Tongue (tissue), 2 donors: ENCODE measurements around the gene CCSER2. TPM values are rescaled to one million over a fixed set of nuclear protein-coding genes. Genes with fewer than 3 reads are reported as not detected.
"Not testable (repeated sequence)": the region's sequence is repeated elsewhere in the genome, so short reads cannot be mapped to it uniquely, and the experiment has no call there.

Source experiments
- DNase-seq: peaks from one replicate; pipeline ENCODE4 v3.0.0-alpha.2; 2015
- total RNA-seq: library from RNA; depleted of rRNA; stranded (reverse); fragments of >200 nt; gene quantifications from one replicate; pipeline ENCODE4 v1.2.3, GENCODE V29; 2014

CCSER2 gene
- total RNA-seq, 1 donor from 2014 or later = 67.2 TPM

DNA sequence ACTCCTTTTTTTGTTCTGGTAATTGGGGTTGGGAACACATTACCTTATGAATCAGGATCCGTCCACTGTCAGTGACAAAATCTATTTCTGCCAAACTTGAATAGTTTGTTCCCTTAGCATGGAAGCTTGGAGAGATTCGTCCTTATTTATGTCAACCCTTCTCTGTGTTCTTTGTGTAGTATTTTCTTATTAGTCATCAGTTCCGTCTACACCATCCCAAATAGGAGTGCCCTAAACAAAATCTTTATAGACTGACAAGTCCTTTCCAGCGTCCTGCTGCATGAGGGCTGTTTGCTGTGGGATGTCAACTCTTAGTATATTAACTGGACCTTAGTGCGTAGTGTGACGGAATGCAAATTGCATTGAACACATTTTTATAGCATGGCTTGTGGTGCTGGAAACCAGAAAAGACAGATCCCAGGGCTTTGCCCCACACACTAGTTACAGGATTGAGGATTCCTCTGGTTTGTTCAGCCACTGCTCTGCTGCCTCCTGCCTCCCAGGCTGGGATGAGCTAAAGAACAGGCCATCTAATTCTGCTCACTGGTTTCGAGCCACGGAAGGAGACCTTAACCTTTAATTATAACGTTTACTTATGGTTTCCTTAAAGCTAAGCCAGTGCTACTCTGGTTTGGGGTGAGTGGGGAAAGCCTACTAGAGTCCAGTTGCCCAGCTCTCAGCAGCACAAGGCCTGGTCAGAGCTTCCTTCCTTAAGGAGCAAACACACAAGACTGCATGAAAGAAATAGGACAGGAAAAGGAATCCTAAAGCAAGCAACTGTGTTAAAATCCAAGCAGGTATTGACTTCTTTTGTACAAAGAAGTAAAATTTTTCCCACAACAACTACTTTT, 194.4 kb downstream of the CCSER2 start:
- no peak for DNase-seq

DNA sequence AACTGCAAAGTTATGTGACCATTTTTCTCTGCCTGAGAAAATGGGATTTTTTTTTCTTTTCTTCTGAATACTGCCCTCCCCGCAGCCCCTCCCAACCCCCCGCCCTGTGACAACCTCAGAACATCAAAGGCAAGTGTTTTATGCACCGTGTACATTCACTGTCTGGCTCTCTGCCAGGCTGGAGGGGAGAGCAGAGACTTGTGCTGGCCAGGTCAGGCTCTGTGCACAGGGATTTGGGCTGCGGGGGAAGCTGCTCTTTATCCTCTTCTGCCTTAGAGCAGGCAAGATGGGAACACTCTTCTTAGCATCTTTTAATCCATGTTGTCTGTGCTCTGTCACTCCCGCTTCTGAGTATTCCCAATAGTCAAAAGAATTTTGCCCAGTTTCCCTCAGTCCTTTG, 195.1 kb downstream of the CCSER2 start:
- no peak for DNase-seq

DNA sequence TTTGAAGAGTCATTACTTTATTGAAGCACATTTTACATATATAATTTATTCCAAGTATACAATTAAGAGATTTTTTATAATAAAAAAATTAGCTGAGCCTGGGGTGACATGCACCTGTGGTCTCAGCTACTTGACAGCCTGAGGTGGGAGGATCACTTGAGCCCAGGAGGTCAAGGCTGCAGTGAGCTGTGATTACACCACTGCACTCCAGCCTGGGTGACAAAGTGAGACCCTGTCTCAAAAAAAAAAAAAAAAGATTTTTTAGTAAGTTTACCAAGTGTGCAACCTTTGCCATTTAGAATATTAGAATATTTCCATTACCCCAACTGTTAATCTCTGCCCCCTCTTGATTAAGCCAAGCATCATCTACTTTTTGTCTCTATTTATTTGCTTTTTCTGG, 196.0 kb downstream of the CCSER2 start:
- DNase-seq = no peak

DNA sequence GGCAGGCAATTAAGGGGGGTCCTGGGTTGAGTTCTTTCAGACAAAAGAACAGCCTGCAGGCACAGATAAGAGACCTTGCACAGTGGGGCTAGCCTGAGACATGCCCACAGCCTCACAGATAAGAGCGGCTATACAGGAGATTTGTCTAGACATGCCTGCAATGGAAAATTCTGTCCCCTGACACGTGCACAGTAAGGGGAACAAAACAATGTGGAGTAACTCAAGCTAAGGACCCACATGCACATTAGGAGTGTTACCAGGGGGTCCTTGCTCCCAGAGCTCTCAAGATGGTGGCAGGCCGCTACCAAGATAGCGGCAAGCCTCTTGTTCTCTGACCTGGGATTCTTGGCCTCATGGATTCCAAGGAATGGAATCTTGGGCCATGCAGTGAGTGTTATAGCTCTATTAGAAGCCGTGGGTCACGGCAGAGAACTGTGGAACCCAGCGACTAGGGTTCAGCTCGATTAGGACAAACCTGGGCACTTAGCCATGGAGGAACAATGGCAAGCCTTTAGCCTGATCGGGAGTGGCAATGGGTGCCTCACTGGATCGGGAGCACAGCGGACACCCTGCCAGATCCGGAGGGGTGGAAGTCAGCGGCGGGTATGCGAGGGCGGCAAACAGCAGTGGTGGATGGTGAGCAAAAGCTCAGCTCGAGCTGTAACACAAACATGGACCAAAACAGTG, 196.9 kb downstream of the CCSER2 start:
- no peak for DNase-seq

DNA sequence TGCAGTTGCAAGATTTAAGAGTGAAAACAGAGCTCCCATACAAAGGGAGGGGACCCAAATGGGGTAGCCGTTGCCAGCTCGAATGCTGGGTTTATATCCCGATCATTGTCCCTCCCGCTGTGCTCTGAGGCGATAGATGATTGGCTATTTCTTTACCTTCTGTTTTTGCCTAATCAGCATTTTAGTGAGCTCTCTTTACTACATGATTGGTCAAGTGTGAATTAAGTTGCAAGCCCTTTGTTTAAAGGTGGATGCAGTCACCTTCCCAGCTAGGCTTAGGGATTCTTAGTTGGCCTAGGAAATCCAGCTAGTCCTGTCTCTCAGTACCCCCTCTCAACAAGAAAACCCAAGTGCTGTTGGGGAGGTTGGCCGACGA, 197.4 kb downstream of the CCSER2 start:
- not testable (repeated sequence) for DNase-seq

DNA sequence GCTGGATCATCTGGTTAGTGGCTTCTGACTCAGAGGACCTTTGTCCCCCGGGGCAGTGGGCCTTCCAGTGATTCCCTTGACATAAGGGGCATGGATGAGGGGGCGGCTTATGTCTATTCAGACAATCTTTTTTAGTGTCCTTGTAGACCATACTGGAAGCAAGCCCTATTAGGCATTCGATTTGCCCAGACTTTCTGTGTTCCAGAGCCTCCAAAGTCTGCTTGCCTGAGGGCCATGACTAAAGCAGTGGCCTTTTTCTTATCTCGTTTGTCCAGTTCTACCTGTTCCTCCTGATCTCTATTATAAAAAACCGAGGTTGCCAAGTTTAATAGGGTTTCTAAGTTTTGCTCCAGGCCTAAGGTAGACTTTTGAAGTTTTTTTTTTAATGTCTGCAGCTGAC, 199.0 kb downstream of the CCSER2 start:
- DNase-seq = not testable (repeated sequence)

DNA sequence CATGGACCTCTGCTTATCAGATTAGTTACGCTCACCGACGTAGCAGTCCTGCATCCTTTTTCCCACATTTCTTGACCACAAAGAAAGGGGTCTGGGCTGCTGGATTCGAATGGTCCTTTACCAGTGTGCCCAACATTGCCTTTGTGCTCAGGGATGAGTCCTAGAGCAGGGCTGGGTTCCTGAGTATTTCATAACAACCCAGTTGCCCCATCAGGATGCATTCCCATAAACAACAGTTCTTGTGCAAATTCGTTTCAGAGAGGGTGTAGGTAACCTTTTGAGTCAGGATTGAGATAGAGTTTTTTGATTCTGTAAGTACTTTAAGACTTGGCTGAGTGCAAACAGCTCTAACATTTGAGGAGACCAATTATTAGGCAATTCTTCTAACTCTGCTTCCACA, 200.1 kb downstream of the CCSER2 start:
- not testable (repeated sequence) for DNase-seq

DNA sequence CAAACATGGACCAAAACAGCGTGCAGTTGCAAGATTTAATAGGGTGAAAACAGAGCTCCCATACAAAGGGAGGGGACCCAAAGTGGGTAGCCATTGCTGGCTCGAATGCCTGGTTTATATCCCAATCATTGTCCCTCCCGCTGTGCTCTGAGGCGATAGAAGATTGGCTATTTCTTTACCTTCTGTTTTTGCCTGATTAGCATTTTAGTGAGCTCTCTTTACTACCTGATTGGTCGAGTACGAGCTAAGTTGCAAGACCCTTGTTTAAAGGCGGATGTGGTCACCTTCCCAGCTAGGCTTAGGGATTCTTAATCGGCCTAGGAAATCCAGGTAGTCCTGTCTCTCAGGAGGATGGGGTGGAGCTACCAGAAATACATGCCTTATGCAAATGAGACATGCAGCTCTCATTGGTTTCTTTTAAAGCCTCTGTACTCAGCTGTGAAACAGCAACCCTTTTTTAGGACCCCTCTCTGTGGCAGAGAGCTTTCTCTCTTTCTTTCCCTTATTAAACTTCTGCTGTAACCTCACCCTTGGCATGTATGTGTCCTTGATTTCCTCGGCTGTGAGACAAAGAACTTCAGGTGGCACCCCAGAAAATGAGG, 202.4 kb downstream of the CCSER2 start:
- no peak for DNase-seq

DNA sequence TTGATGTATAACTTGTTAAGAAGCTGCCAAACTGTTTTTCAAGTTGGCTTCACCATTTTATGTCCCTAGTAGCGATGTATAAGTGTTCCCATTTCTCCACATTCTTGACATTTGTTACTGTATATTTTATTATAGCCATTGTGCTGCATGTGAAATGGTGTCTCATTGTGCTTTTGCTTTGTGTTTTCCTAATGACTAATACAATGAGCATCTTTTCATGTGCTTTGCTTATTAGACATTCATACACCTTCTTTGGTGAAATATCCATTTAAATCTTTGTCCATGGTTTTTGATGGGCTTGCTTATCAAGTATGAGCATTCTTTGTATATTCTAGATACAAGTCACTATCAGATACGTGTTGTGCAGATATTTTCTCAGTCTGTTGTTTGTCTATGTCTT, 203.0 kb downstream of the CCSER2 start:
- DNase-seq = no peak

DNA sequence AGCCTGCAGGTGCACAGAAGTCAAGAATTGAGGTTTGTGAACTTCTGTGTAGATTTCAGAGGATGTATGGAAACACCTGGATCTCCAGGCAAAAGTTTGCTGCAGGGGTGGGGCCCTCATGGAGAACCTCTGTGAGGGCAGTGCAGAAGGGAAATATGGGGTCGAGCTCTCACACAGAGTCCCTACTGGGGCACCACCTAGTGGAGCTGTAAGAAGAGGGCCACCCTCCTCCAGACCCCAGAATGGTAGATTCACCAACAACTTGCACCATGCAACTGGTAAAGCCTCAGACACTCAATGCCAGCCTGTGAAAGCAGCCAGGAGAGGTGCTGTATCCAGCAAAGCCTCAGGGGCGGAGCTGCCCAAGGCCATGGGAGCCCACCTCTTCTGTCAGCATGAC, 205.8 kb downstream of the CCSER2 start:
- no peak for DNase-seq

DNA sequence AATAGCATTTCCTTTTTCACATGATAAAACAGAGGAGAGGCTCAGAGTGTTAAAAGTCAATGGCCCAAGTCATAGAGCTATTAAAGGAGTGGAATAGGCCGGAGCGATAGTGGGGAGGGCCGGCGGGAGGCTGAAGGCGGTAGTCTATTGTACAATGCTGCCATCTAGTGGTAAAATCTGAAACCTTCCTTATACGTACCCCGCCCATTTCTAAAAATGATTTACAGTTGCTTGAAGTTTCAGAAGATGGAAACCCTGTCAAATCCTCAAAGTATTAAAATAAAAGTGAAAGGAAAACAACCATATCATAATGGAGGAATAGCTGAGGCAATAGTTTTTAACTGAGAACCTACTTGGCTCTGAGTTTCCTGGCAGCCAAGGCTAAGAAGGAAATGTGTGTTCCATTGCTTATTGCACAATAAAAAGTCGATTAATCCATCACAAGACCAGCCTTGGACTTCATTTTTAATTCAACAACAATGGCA, 209.1 kb downstream of the CCSER2 start:
- DNase-seq = peak; percentile 86

DNA sequence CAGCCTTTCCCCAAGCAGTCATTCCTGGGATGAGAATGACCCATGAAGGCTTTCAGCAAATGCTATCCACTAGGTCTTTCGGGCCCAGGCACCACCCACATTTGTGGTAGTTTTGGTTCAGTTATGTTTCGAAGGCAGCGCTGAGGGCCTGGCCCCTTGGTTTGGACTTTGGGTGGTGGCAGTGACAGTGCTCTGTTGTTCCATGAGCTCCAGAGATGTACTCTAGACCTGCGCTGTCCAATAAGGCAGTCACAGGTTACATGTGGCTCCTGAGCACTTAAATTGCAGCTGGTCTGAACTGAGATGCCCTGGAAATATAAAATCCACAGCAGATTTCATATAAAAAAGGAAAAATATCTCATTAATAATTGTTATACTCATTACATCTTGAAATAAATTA, 209.6 kb downstream of the CCSER2 start:
- no peak for DNase-seq

DNA sequence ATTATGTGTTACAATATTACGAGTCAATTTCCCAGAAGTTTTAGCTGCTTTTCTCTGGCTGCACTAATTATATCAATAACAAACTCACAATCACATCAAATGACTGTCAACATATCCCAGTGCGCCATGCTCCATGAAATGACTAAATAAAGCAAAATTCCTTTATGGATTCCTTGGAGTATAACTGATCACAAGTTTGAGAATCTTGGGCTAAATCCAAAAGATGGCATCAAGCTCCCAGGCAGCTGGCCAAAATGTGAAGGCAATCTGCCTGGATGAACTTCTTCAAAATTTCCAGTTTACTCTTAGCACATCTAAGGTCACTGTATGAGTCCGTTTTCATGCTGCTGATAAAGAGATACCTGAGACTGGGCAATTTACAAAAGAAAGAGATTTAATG, 210.8 kb downstream of the CCSER2 start:
- no peak for DNase-seq

DNA sequence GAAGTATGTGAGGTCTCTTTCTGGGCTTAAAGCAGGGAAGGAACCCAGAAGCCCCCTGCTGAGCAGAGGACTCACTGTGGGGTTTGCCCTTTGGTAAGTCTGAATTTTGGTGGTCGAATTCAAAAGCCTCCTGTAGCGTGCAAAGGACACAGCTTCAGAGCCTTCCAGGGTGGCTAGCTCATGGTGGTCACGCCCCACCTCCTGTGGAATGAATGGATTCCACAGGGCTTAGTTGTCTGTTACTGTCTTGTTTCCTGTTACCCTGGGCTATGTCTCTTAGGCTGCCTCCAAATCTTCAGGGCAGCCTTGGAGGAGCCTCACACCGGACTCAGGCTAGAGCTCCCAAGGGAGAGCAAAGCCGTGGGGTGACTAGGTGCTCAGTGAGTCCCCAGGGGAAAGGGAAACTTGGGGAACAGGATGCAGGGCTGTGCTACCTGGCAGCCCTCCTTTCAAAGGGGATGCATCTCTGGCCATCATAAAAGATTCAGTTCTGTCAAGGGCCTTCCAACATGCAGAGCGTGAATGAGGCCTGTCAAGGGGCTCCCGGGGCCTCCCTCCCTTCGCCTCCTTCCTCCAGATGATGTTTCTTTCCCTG, 211.7 kb downstream of the CCSER2 start:
- DNase-seq = no peak

DNA sequence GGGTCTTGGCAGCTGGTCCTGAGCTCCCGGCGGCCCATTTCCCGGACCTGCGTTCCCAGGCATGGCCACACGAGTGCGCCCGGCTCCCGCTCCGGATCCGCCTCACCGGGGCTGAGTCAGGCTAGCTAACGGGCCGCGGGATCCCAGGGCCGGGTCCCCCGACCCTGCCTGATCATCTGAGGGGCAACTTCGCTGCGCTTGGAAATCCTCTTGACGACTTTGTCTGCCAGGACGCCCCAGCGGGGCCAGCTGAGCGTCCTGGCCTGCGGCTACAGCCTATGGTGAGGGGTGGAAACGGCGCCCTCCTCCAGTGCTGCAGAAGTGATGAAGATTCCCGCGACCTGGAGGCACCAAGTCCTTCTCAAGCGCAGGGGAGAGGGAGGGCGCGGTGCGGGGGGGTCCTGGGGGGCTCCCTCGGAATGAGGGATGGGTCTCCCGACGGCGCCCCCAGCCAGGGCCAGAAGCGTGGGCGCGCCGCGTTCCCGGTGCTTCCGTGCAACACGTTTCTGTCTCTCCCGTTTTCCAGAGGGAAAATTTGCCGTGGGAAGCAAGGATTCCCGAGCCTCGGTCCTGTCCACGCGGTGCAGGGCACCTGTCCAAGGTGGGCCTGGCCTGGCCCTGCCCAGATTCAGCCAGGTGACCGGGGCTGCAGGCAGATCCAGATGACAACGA, 212.4 kb downstream of the CCSER2 start:
- DNase-seq = peak; percentile 71

DNA sequence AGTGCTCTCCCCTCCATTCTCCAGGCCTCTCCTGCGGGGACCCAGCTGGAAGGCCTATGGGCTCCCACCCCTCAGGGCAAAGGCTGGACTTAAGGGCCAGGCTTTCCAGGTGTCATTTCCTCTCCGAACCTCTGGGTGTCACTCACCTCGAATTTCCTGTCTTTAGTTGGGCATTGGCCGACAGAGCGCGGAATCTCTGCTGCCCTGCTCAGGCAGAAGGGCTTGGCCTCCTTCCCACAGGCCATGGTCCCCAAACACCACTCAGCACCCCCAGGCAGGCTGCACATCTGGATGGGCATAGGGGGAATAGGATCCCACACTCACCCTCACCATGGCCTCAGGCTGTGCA, 212.9 kb downstream of the CCSER2 start:
- no peak for DNase-seq

DNA sequence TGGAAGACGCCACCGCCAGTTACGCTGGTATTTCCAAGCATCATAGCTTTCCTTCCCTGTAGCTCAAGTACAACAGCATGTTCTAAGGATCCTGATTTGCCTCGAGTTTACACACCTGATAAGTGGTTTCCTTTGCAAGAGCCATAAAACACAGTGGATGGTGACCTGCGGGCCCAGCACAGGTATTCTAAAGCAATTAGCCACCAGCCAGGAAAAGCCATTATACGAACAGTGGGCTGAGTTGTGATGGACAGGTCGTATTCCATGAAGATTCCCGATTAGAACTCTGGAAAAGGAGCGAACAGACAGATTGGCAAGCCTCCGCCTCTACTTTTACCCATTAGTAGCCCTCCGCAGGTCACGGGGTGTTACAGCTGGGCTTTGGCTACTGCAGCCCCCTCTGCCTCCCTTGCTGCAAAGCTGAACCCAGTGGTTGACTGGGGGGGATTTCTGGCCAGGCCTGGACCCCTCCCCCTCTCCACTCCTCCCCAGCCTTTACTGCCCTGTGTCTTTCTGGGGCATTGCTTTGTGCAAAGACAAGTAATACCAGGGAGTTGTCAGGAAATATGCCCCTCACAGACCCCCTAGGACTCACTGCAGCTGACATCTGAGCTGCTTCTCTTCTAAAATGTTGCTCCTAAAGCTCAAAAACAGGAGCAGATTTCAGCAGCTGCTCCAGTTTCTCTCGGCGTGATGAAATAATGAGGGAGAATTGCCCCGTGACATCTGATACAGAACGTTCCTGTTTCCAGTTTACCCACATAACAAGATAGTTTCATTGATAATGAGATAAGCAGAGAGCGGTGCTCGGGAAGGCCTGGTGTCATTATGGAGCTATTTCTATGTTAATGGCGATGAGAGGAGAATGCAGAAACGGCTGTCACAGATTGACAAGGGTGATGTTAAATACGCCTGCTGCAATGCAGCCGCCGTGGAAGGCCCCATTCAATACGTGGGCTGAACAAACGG, 214.4 kb downstream of the CCSER2 start:
- peak; percentile 47 for DNase-seq

DNA sequence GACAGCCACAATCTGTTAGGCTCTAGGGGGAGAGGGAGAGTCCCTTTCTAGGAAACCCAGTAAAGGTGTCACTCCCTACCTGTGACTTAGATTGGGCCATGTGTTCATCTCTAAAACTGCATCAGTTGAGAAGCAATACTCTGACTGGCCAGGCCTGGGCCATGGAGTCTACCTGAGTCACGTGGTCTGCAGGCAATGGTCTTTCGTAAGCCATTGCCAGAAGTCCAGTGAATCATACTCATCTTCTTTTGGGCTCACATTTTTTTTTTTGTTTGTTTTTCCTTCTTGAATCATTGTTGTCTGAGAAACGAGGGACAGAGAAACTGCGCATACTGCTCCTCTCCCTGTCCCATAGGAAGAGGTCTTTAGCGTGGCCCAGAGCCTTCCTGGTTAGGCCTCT, 215.6 kb downstream of the CCSER2 start:
- DNase-seq = no peak

DNA sequence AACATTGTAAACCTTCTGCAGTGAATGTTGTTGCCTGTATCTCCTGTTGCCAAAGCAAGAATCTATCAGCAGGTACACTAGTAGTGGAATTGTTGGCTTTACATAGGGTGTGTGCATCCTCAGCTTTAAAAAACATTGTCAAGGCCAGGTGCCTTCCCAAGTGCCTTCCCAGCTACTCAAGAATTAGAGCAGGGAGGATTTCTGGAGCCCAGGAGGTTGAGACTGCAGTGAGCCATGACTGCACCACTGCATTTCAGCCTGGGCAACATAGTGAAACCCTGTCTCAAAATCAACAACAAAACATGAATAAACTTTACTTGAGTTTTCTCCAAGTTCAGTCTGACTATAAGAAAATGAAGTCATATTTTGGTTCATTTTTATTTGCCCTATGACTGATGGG, 217.3 kb downstream of the CCSER2 start:
- DNase-seq = no peak

DNA sequence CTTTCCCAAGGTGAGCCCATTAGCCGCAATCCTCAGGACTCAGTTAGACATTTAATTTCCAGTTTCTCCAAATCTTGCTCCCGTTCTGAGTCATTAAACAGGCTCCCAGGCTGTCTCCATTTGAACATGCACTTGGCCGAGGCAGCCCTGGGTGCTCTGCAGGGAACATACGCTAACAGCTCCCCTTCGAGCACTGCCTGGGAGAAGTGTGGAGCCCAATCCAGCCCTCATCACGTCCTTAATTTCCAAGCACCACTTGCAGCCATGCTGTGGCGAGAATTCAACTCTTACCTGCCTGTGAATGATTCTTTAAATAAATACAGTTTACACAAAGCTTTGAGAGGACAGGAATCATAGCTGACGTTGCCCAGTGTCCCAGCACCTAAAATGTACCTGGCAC, 218.2 kb downstream of the CCSER2 start:
- DNase-seq = no peak

DNA sequence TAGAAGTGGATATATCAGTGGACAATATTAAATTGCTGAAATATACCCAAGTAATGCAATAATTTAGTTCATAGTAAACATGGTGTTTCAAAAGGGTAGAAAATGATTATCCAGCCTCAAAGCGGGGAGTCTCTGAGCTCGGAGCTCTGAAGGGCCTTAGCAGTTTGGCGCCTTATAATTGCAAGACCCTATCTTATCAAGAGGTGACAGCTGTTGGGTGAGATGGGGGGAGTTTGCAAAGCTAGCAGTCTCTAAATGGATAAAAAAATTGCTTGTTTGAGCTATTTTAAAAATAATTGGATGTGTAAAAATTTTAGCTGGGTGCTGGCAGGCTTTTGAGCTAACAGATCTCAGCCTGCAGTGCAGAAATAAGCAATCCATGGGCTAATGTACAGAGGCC, 219.2 kb downstream of the CCSER2 start:
- no peak for DNase-seq
